Measurements from ENCODE around the gene SLC22A2.

Gene SLC22A2

GRCh38 chr6:160180706-160181105 lies 77.9 kb downstream of the SLC22A2 start:
- H3K23ac ChIP-seq (ENCODE audit: low read length): no peak overlapping the region

GRCh38 chr6:160178271-160178670 lies 80.3 kb downstream of the SLC22A2 start:
- Histone ChIP-seq H3K27ac (ENCODE audit: low read depth, low read length) (no peak overlapping the region), H3K79me2 (ENCODE audit: control insufficient read depth, insufficient read depth, low read length, poor library complexity) (no peaks in the 10 kb centered on the region), H3K18ac (ENCODE audit: low read length) (no peak overlapping the region), H3K9ac (ENCODE audit: low read length) (no peak overlapping the region), H4K91ac (ENCODE audit: low read depth, low read length) (no peak overlapping the region), H4K8ac (ENCODE audit: low read depth, low read length) (no peak overlapping the region), H3K23ac (ENCODE audit: low read length) (no peak overlapping the region), H3K9me3 (ENCODE audit: insufficient read depth, low read depth, low read length) (no peaks in the 10 kb centered on the region), H3K27me3 (ENCODE audit: insufficient read depth, low read length) (no peaks in the 10 kb centered on the region), H2BK12ac (ENCODE audit: low read length) (no peak overlapping the region), H4K12ac (ENCODE audit: low read depth, low read length) (no peak overlapping the region), H3K36me3 (ENCODE audit: control insufficient read depth in 1 of 2, insufficient read depth in 2 of 2, low read length in 2 of 2) (no peaks in the 10 kb centered on the region), H2BK120ac (ENCODE audit: insufficient read depth, low read length, poor library complexity) (no peak overlapping the region), H2AFZ (ENCODE audit: insufficient read depth, low read length, poor library complexity) (no peak overlapping the region), H2BK5ac (ENCODE audit: low read depth, low read length, poor library complexity) (no peak overlapping the region), H3K79me1 (ENCODE audit: low read length) (peaks cover 2% of the 10 kb centered on the region), H3K4me1 (ENCODE audit: control insufficient read depth in 1 of 2, insufficient read depth in 2 of 2, low read length in 2 of 2) (peaks cover 0 to 2% of the 10 kb centered on the region in 2 experiments), H3K4ac (ENCODE audit: low read depth, low read length) (no peak overlapping the region), H3K14ac (ENCODE audit: low read length) (no peak overlapping the region), H2AK5ac (ENCODE audit: low read length) (no peak overlapping the region), H3K4me3 (ENCODE audit: low read depth, low read length) (no peak overlapping the region), H3K4me2 (ENCODE audit: low read length) (no peak overlapping the region)
- 60% methylated on average over 3 of the region's 5 CpGs for WGBS (ENCODE audit: extremely low coverage, insufficient coverage, insufficient read length)
- DNase-seq: no peak

More at GRCh38 chr6:160180706-160181105, 77.9 kb downstream of the SLC22A2 start:
- Histone ChIP-seq H3K4me3 (ENCODE audit: low read depth, low read length) (no peak overlapping the region), H2BK5ac (ENCODE audit: low read depth, low read length, poor library complexity) (no peak overlapping the region), H3K79me1 (ENCODE audit: low read length) (no peaks in the 10 kb centered on the region), H3K9me3 (ENCODE audit: insufficient read depth, low read depth, low read length) (no peaks in the 10 kb centered on the region), H4K91ac (ENCODE audit: low read depth, low read length) (no peak overlapping the region), H3K4ac (ENCODE audit: low read depth, low read length) (no peak overlapping the region), H3K27ac (ENCODE audit: low read depth, low read length) (no peak overlapping the region), H4K8ac (ENCODE audit: low read depth, low read length) (no peak overlapping the region), H4K12ac (ENCODE audit: low read depth, low read length) (no peak overlapping the region), H3K27me3 (ENCODE audit: insufficient read depth, low read length) (no peaks in the 10 kb centered on the region), H2AK5ac (ENCODE audit: low read length) (no peak overlapping the region), H3K79me2 (ENCODE audit: control insufficient read depth, insufficient read depth, low read length, poor library complexity) (no peaks in the 10 kb centered on the region), H3K36me3 (ENCODE audit: control insufficient read depth in 1 of 2, insufficient read depth in 2 of 2, low read length in 2 of 2) (no peaks in the 10 kb centered on the region), H3K18ac (ENCODE audit: low read length) (no peak overlapping the region), H2BK12ac (ENCODE audit: low read length) (no peak overlapping the region), H3K4me1 (ENCODE audit: control insufficient read depth in 1 of 2, insufficient read depth in 2 of 2, low read length in 2 of 2) (no peaks in the 10 kb centered on the region), H2AFZ (ENCODE audit: insufficient read depth, low read length, poor library complexity) (no peak overlapping the region), H2BK120ac (ENCODE audit: insufficient read depth, low read length, poor library complexity) (no peak overlapping the region), H3K4me2 (ENCODE audit: low read length) (no peak overlapping the region), H3K9ac (ENCODE audit: low read length) (no peak overlapping the region), H3K14ac (ENCODE audit: low read length) (no peak overlapping the region)
- WGBS (ENCODE audit: extremely low coverage, insufficient coverage, insufficient read length): no CpG with 5 or more reads among the region's 1 CpG
- no peak for DNase-seq

DNA sequence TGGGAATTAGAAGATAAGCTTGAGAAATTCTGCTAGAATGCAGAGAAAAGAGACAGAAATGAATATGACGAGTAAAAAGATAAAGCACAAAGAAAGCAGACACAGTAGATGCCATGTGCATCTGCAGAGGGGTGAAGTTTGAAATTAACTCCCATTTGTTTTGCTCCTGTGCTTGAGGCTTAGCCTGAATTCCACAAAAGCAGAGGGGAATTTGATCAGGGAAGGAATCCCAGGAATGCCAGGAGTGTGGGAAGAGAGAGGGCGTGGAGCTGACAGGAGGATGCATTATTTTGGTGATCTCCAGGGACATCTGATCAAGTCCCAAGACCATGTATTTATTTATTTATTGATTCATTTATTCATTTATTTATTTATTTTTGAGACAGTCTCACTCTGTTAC lies 81.4 kb downstream of the SLC22A2 start:
- DNase-seq: no peak
- no peak overlapping the region for H3K4ac ChIP-seq (ENCODE audit: low read depth, low read length)
- no peak overlapping the region for H3K23ac ChIP-seq (ENCODE audit: low read length)
- H4K8ac ChIP-seq (ENCODE audit: low read depth, low read length): no peak overlapping the region
- no peak overlapping the region for H2BK120ac ChIP-seq (ENCODE audit: insufficient read depth, low read length, poor library complexity)
- no peak overlapping the region for H3K4me3 ChIP-seq (ENCODE audit: low read depth, low read length)
- no peak overlapping the region for H2BK12ac ChIP-seq (ENCODE audit: low read length)
- peaks cover 2% of the 10 kb centered on the region for H3K79me1 ChIP-seq (ENCODE audit: low read length)
- H3K79me2 ChIP-seq (ENCODE audit: control insufficient read depth, insufficient read depth, low read length, poor library complexity): no peaks in the 10 kb centered on the region
- H2BK5ac ChIP-seq (ENCODE audit: low read depth, low read length, poor library complexity): no peak overlapping the region
- H3K4me2 ChIP-seq (ENCODE audit: low read length): no peak overlapping the region
- H2AK5ac ChIP-seq (ENCODE audit: low read length): no peak overlapping the region
- no peak overlapping the region for H4K91ac ChIP-seq (ENCODE audit: low read depth, low read length)
- H3K18ac ChIP-seq (ENCODE audit: low read length): no peak overlapping the region
- no peak overlapping the region for H4K12ac ChIP-seq (ENCODE audit: low read depth, low read length)
- no peak overlapping the region for H3K27ac ChIP-seq (ENCODE audit: low read depth, low read length)
- no peaks in the 10 kb centered on the region for H3K9me3 ChIP-seq (ENCODE audit: insufficient read depth, low read depth, low read length)
- no peak overlapping the region for H3K9ac ChIP-seq (ENCODE audit: low read length)
- H3K4me1 ChIP-seq (ENCODE audit: control insufficient read depth in 1 of 2, insufficient read depth in 2 of 2, low read length in 2 of 2): peaks cover 0 to 2% of the 10 kb centered on the region in 2 experiments
- no peak overlapping the region for H2AFZ ChIP-seq (ENCODE audit: insufficient read depth, low read length, poor library complexity)
- no CpG with 5 or more reads among the region's 2 CpGs for WGBS (ENCODE audit: extremely low coverage, insufficient coverage, insufficient read length)
- no peaks in the 10 kb centered on the region for H3K36me3 ChIP-seq (ENCODE audit: control insufficient read depth in 1 of 2, insufficient read depth in 2 of 2, low read length in 2 of 2)
- H3K14ac ChIP-seq (ENCODE audit: low read length): no peak overlapping the region
- no peaks in the 10 kb centered on the region for H3K27me3 ChIP-seq (ENCODE audit: insufficient read depth, low read length)

DNA sequence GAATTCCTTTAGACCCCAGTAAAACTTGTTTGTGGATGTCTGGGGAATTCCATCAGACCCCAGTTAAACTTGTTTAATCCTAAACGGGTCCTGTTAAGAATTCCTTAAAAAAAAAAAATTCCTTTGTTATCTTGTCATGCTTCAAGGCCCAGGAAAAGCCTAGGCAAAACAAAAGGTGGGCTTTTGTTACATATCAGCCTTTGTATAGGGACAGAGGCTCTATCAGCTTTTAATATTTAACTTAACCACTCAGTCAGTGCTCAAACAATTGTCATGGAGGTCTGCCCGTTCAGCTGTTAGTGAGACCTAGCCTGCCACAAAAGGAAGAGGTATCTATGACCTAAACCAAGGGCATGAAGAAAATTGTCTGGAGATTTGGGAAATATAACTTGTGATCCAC lies 83.9 kb downstream of the SLC22A2 start:
- Histone ChIP-seq H3K27ac (ENCODE audit: low read depth, low read length) (peak overlapping the region; percentile 4), H3K4me1 (ENCODE audit: control insufficient read depth in 1 of 2, insufficient read depth in 2 of 2, low read length in 2 of 2) (peaks cover 4 to 6% of the 10 kb centered on the region in 2 experiments), H3K9ac (ENCODE audit: low read length) (no peak overlapping the region), H4K8ac (ENCODE audit: low read depth, low read length) (no peak overlapping the region), H2AFZ (ENCODE audit: insufficient read depth, low read length, poor library complexity) (no peak overlapping the region), H3K27me3 (ENCODE audit: insufficient read depth, low read length) (no peaks in the 10 kb centered on the region), H2BK5ac (ENCODE audit: low read depth, low read length, poor library complexity) (no peak overlapping the region), H4K91ac (ENCODE audit: low read depth, low read length) (peak overlapping the region; percentile 51), H3K4me3 (ENCODE audit: low read depth, low read length) (no peak overlapping the region), H2BK12ac (ENCODE audit: low read length) (peak overlapping the region; percentile 11), H3K36me3 (ENCODE audit: control insufficient read depth in 1 of 2, insufficient read depth in 2 of 2, low read length in 2 of 2) (no peaks in the 10 kb centered on the region), H4K12ac (ENCODE audit: low read depth, low read length) (no peak overlapping the region), H3K79me2 (ENCODE audit: control insufficient read depth, insufficient read depth, low read length, poor library complexity) (no peaks in the 10 kb centered on the region), H3K9me3 (ENCODE audit: insufficient read depth, low read depth, low read length) (no peaks in the 10 kb centered on the region), H3K79me1 (ENCODE audit: low read length) (peaks cover 2% of the 10 kb centered on the region), H2AK5ac (ENCODE audit: low read length) (no peak overlapping the region), H3K4me2 (ENCODE audit: low read length) (no peak overlapping the region), H3K18ac (ENCODE audit: low read length) (no peak overlapping the region), H3K4ac (ENCODE audit: low read depth, low read length) (no peak overlapping the region), H3K23ac (ENCODE audit: low read length) (no peak overlapping the region), H2BK120ac (ENCODE audit: insufficient read depth, low read length, poor library complexity) (no peak overlapping the region), H3K14ac (ENCODE audit: low read length) (no peak overlapping the region)
- WGBS (ENCODE audit: extremely low coverage, insufficient coverage, insufficient read length): no CpG with 5 or more reads among the region's 2 CpGs
- DNase-seq: no peak
